Loucy (cell line): ENCODE results near the gene COL25A1.

Source experiments
- EZH2phosphoT487 ChIP-seq: fragments of 200-600 bp; IDR thresholded peaks from 2 replicates; pipeline ENCODE4 v1.6.1; 2018; ENCODE audit warnings: antibody characterized with exemption, mild to moderate bottlenecking, moderate library complexity, borderline replicate concordance
- TF ChIP-seq, protein P1 (sequence below): fragments of 200-600 bp; sonication (generic); conservative IDR thresholded peaks from 2 replicates; pipeline ENCODE4 v1.5.1; 2014; ENCODE audit warnings: mild to moderate bottlenecking, antibody characterized with exemption, low read length

DNA sequence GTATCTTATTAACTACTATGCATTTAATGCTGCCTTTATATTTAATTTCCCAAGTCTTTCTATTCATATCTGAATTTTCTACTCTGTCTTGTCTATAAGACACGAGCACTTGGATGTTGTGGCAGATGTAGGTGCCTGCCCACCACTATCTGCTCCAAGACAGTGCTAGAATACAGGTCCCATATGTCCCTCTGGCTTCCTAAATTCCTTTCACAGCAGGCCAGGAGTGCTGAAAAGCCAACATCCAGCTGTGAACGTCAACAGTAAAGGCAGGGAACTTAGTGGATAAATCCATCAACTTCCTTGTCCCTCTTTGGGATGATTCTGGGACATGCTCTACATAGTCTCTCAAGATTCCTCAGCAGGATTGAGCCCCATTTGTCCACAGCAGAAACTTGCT lies 294.5 kb downstream of the COL25A1 start:
- TF ChIP-seq, protein P1, sequence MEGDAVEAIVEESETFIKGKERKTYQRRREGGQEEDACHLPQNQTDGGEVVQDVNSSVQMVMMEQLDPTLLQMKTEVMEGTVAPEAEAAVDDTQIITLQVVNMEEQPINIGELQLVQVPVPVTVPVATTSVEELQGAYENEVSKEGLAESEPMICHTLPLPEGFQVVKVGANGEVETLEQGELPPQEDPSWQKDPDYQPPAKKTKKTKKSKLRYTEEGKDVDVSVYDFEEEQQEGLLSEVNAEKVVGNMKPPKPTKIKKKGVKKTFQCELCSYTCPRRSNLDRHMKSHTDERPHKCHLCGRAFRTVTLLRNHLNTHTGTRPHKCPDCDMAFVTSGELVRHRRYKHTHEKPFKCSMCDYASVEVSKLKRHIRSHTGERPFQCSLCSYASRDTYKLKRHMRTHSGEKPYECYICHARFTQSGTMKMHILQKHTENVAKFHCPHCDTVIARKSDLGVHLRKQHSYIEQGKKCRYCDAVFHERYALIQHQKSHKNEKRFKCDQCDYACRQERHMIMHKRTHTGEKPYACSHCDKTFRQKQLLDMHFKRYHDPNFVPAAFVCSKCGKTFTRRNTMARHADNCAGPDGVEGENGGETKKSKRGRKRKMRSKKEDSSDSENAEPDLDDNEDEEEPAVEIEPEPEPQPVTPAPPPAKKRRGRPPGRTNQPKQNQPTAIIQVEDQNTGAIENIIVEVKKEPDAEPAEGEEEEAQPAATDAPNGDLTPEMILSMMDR = no peak
- TF ChIP-seq EZH2phosphoT487 = no peak
